Measurements from ENCODE around the gene SEPTIN10.

DNA sequence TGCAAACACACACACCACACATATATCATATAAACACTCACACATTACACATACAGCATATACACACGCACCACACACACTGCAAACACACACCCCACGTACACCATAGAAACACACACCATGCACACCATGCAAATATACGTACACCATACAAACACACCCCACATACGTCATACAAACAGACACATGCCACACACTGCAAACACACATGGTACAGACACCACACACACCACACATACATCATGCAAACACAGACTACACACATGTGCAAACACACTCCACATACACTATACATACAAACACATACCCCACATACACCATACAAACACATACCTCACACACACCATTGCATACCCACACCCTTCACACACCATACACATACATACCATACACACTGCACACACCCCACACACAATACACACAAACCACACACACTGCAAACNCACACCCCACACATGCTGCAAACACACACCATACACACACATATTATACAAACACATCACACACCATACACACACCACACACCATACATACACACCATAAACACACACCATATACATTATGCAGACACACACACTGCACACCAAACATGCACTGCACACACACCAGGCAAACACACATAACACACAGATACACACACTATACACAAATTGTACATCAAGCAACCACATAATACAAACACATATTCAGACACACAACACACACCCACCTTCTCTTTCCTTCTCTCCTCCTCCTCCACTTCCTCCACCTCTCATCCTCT, 120.4 kb downstream of the SEPTIN10 start:
- TF ChIP-seq, protein P1, sequence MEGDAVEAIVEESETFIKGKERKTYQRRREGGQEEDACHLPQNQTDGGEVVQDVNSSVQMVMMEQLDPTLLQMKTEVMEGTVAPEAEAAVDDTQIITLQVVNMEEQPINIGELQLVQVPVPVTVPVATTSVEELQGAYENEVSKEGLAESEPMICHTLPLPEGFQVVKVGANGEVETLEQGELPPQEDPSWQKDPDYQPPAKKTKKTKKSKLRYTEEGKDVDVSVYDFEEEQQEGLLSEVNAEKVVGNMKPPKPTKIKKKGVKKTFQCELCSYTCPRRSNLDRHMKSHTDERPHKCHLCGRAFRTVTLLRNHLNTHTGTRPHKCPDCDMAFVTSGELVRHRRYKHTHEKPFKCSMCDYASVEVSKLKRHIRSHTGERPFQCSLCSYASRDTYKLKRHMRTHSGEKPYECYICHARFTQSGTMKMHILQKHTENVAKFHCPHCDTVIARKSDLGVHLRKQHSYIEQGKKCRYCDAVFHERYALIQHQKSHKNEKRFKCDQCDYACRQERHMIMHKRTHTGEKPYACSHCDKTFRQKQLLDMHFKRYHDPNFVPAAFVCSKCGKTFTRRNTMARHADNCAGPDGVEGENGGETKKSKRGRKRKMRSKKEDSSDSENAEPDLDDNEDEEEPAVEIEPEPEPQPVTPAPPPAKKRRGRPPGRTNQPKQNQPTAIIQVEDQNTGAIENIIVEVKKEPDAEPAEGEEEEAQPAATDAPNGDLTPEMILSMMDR (IDR thresholded peaks at IDR 0.05) = no peak
- no peak for TF ChIP-seq EZH2 (IDR thresholded peaks at IDR 0.05)
- TF ChIP-seq EZH2phosphoT487 (IDR thresholded peaks at IDR 0.05) = no peak

Data from neural progenitor cell (in vitro differentiated cells).